ENCODE measurements around the gene ICE2. TPM values are rescaled to one million over a fixed set of nuclear protein-coding genes. Genes with fewer than 3 reads are reported as not detected.

Gene ICE2
- total RNA-seq, 1 donor from 2014 or later, result 69.7 TPM

DNA sequence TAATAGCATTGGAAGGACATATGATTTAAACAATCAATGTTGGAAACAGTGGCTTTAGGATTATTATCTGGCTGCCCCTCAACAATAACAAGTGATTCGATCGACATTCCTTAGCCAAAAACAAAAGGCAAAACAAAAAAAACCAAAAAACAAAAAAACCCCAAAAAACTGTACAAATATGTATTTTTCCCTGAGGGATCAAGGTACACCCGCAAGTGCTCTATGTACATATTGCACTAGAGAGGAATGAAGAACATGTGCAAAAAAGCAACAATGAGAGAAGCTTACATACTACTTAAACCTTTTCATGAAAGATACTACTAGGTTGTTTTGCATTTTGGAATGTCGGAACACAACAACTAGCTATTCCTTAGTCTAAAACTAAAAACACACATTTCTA is 14.2 kb upstream of the ICE2 start:
- DNase-seq (ENCODE audit: low read depth, low spot score), result no peak
- Mint-ChIP-seq H3K9me3 (no peaks in the 10 kb centered on the region), H3K27ac (ENCODE audit: unreplicated experiment) (no peak overlapping the region), H3K4me1 (peaks cover 25% of the 10 kb centered on the region), H3K36me3 (ENCODE audit: low read depth) (no peaks in the 10 kb centered on the region), H3K27me3 (ENCODE audit: low read depth) (no peaks in the 10 kb centered on the region), H3K4me3 (no peak overlapping the region)
- TF ChIP-seq, protein P1, sequence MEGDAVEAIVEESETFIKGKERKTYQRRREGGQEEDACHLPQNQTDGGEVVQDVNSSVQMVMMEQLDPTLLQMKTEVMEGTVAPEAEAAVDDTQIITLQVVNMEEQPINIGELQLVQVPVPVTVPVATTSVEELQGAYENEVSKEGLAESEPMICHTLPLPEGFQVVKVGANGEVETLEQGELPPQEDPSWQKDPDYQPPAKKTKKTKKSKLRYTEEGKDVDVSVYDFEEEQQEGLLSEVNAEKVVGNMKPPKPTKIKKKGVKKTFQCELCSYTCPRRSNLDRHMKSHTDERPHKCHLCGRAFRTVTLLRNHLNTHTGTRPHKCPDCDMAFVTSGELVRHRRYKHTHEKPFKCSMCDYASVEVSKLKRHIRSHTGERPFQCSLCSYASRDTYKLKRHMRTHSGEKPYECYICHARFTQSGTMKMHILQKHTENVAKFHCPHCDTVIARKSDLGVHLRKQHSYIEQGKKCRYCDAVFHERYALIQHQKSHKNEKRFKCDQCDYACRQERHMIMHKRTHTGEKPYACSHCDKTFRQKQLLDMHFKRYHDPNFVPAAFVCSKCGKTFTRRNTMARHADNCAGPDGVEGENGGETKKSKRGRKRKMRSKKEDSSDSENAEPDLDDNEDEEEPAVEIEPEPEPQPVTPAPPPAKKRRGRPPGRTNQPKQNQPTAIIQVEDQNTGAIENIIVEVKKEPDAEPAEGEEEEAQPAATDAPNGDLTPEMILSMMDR (conservative IDR thresholded peaks at IDR 0.05), result no peak

DNA sequence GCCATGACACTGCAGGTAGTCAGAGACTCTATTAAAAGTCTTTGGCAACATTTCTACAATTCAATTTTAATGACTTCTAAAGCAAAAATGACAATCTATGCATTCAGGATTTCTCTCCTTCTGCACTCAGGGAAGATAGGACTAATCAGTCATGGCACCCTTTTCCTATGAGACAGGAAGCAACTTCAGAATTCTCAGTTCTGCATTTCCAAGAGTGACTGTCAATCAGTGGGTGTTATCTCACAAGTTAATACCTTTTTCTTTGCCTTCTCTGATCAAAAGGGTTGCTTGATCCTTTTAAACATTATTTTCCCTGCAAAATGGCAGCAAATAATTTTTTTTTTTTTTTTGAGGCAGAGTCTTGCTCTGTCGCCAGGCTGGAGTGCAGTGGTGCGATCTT is 7.8 kb upstream of the ICE2 start:
- H3K27ac Mint-ChIP-seq (ENCODE audit: unreplicated experiment), result no peak overlapping the region
- H3K4me1 Mint-ChIP-seq, result no peaks in the 10 kb centered on the region
- TF ChIP-seq, protein P1 (conservative IDR thresholded peaks at IDR 0.05), result no peak
- no peaks in the 10 kb centered on the region for H3K27me3 Mint-ChIP-seq (ENCODE audit: low read depth)
- H3K4me3 Mint-ChIP-seq, result no peak overlapping the region
- no peaks in the 10 kb centered on the region for H3K36me3 Mint-ChIP-seq (ENCODE audit: low read depth)
- DNase-seq (ENCODE audit: low read depth, low spot score), result no peak
- H3K9me3 Mint-ChIP-seq, result no peaks in the 10 kb centered on the region

DNA sequence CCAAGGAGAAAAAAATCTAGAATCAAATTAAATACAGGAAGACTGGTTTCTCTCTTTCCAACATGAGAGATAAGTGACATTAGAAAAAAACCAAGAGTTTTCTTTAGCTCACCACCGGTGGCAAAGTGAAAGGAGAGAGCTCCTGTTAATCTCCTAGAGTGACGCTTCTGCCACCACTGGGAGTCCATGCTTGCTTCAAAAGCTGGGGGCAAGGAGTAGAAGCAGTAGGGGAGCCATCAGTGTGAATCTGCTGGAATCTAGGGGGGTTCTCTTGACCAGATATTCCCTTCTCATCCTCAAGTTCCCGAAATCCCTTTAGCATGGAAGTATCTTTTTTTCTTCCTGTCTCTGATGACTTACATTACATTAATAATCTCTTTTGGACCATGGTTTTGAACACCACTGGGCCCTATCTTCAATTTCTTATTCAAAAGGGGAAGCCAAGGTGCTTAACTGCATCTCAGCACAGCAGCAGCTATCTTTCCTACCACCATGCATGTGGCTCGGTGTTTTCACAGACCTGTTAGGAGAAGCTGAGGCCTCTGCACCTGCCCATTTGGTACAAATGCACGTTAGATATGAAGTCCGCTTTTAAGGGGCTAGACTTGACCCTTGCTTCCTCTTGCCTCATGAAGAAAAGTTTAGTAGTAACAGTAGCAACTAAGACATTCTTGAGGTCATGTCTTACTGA is 6.6 kb upstream of the ICE2 start:
- no peak for DNase-seq (ENCODE audit: low read depth, low spot score)
- Mint-ChIP-seq H3K27me3 (ENCODE audit: low read depth) (no peaks in the 10 kb centered on the region), H3K4me3 (no peak overlapping the region), H3K4me1 (no peaks in the 10 kb centered on the region), H3K27ac (ENCODE audit: unreplicated experiment) (no peak overlapping the region), H3K36me3 (ENCODE audit: low read depth) (no peaks in the 10 kb centered on the region), H3K9me3 (no peaks in the 10 kb centered on the region)
- TF ChIP-seq, protein P1 (conservative IDR thresholded peaks at IDR 0.05), result no peak

DNA sequence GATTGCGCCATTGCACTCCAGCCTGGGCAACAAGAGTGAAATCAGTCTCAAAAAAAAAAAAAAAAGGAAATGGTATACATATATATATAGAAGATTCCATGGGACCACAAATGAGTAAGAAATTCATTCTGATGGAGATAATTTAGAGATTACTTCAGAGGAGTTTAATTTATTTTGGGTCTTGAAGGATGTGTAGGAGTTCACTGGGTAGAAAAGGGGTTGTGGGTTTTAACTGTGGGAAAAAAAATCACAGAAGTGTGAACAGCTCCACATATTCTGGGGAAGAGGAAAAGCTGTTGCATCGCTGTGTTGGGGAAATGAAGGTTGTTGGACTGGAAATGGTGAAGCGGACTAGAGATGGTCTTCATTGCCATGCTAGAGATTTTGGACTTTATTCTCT is 4.1 kb upstream of the ICE2 start:
- Mint-ChIP-seq H3K4me1 (peaks cover 20% of the 10 kb centered on the region), H3K27ac (ENCODE audit: unreplicated experiment) (no peak overlapping the region), H3K36me3 (ENCODE audit: low read depth) (no peaks in the 10 kb centered on the region), H3K4me3 (no peak overlapping the region), H3K9me3 (no peaks in the 10 kb centered on the region), H3K27me3 (ENCODE audit: low read depth) (no peaks in the 10 kb centered on the region)
- TF ChIP-seq, protein P1 (conservative IDR thresholded peaks at IDR 0.05), result no peak
- DNase-seq (ENCODE audit: low read depth, low spot score), result no peak

DNA sequence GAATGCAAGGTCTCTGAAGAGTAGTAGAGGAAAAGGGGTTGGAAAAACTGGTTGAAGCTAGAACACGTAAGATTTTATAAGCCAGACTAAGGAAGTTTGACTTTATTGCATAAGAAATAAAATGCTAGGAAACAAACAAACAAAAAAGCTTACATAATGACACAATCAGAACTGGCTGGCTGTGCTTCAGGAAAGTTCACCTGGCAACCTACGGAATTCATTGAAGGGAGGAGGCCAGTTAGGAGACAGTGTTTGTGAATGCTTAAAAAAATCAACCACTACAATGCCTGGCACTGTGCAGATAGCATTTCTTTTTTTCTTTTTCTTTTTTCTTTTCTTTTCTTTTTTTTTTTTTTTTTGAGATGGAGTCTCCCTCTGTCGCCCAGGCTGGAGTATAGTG is 1.9 kb upstream of the ICE2 start:
- Mint-ChIP-seq H3K36me3 (ENCODE audit: low read depth) (no peaks in the 10 kb centered on the region), H3K27me3 (ENCODE audit: low read depth) (no peaks in the 10 kb centered on the region), H3K4me3 (peak overlapping the region; percentile 97), H3K9me3 (no peaks in the 10 kb centered on the region), H3K4me1 (peaks cover 41% of the 10 kb centered on the region), H3K27ac (ENCODE audit: unreplicated experiment) (no peak overlapping the region)
- TF ChIP-seq, protein P1 (conservative IDR thresholded peaks at IDR 0.05), result no peak
- DNase-seq (ENCODE audit: low read depth, low spot score), result no peak
